ENCODE measurements around the gene ZBTB14. TPM values are rescaled to one million over a fixed set of nuclear protein-coding genes. Genes with fewer than 3 reads are reported as not detected.

ZBTB14 gene
- total RNA-seq, 1 donor from 2014 or later: 13.3 TPM

GRCh38 chr18:5296706-5297320, 1.3 kb upstream of the ZBTB14 start:
- TF ChIP-seq CTCF (IDR thresholded peaks at IDR 0.05): no peak
- Histone ChIP-seq H3K27ac (peak overlapping the region; percentile 96 to 99), H3K4me3 (peak overlapping the region; percentile 99 to 100), H3K36me3 (peaks cover 0 to 2% of the 10 kb centered on the region in 2 donors), H3K27me3 (no peaks in the 10 kb centered on the region), H3K9me3 (no peaks in the 10 kb centered on the region), H3K4me1 (peaks cover 0 to 14% of the 10 kb centered on the region in 2 donors)
- intact Hi-C loops (cut with DNase I): loop anchor here (1.0 to 10.0 kb wide), 3 partner anchors 60 to 1672 kb away; partner anchors contain the start of gene DLGAP1
- peak; percentile 50 to 93 for DNase-seq (ENCODE audit: low spot score in 2 of 2)

GRCh38 chr18:5295981-5296705, 617 bp upstream of the ZBTB14 start:
- H3K27me3 ChIP-seq: no peaks in the 10 kb centered on the region
- no peak for TF ChIP-seq CTCF (IDR thresholded peaks at IDR 0.05)
- intact Hi-C loops (cut with DNase I): loop anchor here (1.0 to 10.0 kb wide), 3 partner anchors 59 to 1671 kb away; partner anchors contain the start of gene DLGAP1
- peaks cover 0 to 14% of the 10 kb centered on the region in 2 donors for H3K4me1 ChIP-seq
- H3K36me3 ChIP-seq: peaks cover 6 to 8% of the 10 kb centered on the region in 2 donors
- DNase-seq (ENCODE audit: low spot score in 2 of 2): peak; percentile 81 to 97
- H3K4me3 ChIP-seq: peak overlapping the region; percentile 99 to 100
- H3K27ac ChIP-seq: peak overlapping the region; percentile 99
- no peaks in the 10 kb centered on the region for H3K9me3 ChIP-seq

GRCh38 chr18:5294457-5295230, 882 bp downstream of the ZBTB14 start:
- peaks cover 12 to 21% of the 10 kb centered on the region in 2 donors for H3K36me3 ChIP-seq
- peak overlapping the region; percentile 87 to 91 for H3K27ac ChIP-seq
- intact Hi-C loops (cut with DNase I): loop anchor here (10.0 kb wide), 2 partner anchors 840 to 1670 kb away; partner anchors contain the start of gene DLGAP1
- H3K4me1 ChIP-seq: peaks cover 0 to 14% of the 10 kb centered on the region in 2 donors
- TF ChIP-seq CTCF (IDR thresholded peaks at IDR 0.05): no peak
- H3K27me3 ChIP-seq: no peaks in the 10 kb centered on the region
- peak; percentile 10 to 74 for DNase-seq (ENCODE audit: low spot score in 2 of 2)
- H3K4me3 ChIP-seq: peak overlapping the region; percentile 83 to 99
- no peaks in the 10 kb centered on the region for H3K9me3 ChIP-seq

- intact Hi-C loops (cut with DNase I): loop anchor here (10.0 kb wide), 2 partner anchors 839 to 1669 kb away; partner anchors contain the start of gene DLGAP1
- H3K4me1 ChIP-seq: peaks cover 0 to 14% of the 10 kb centered on the region in 2 donors
- peaks cover 12 to 21% of the 10 kb centered on the region in 2 donors for H3K36me3 ChIP-seq
- H3K27ac ChIP-seq: peak overlapping the region; percentile 87 to 91
- no peak for TF ChIP-seq CTCF (IDR thresholded peaks at IDR 0.05)
- H3K4me3 ChIP-seq: peak overlapping the region; percentile 83 to 99
- H3K27me3 ChIP-seq: no peaks in the 10 kb centered on the region
- no peaks in the 10 kb centered on the region for H3K9me3 ChIP-seq
- DNase-seq (ENCODE audit: low spot score in 2 of 2): no peak
Measured at GRCh38 chr18:5294113-5294456, 1.4 kb downstream of the ZBTB14 start.

DNA sequence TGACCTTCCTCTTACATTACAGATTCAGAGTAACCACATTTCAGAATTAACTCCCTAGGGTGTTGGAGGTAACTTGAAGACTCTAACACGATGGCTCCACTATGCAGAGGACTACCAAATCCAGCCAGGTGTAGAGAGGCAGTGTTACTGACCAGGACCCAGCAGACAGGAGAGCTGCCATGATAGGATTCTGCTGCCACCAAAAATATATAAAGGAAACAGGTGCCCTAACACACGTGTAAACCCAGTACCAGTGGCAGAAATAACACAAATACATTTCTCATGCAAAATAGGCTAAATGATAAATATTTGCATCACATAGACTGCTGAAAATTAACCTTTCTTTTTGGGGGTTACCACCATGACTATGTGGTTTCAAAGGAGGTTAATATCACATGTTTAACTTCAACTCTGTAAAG, 7.0 kb downstream of the ZBTB14 start:
- no peak for DNase-seq (ENCODE audit: low spot score in 2 of 2)
- Histone ChIP-seq H3K36me3 (peaks cover 12 to 21% of the 10 kb centered on the region in 2 donors), H3K27ac (no peak overlapping the region), H3K27me3 (no peaks in the 10 kb centered on the region), H3K9me3 (no peaks in the 10 kb centered on the region), H3K4me3 (no peak overlapping the region), H3K4me1 (peaks cover 0 to 3% of the 10 kb centered on the region in 2 donors)
- intact Hi-C loops (cut with DNase I): no loop called here
- no peak for TF ChIP-seq CTCF (IDR thresholded peaks at IDR 0.05)
